Fibroblast of upper back skin (primary cell): ENCODE data around the gene TLE5.
"Not testable (repeated sequence)": the region's sequence is repeated elsewhere in the genome, so short reads cannot be mapped to it uniquely, and the experiment has no call there.

Experiments
- DNase-seq: peaks from one replicate; pipeline ENCODE4 v3.0.0-alpha.2; 2013

Gene TLE5

GRCh38 chr19:3096267-3096901, 34.1 kb upstream of the TLE5 start:
- no peak for DNase-seq

GRCh38 chr19:3095441-3096191, 33.3 kb upstream of the TLE5 start:
- DNase-seq = no peak

- DNase-seq = peak; percentile 18
These were observed 32.5 kb upstream of the TLE5 start for GRCh38 chr19:3094601-3095440.

GRCh38 chr19:3089299-3089855, 27.1 kb upstream of the TLE5 start:
- DNase-seq = not testable (repeated sequence)

DNA sequence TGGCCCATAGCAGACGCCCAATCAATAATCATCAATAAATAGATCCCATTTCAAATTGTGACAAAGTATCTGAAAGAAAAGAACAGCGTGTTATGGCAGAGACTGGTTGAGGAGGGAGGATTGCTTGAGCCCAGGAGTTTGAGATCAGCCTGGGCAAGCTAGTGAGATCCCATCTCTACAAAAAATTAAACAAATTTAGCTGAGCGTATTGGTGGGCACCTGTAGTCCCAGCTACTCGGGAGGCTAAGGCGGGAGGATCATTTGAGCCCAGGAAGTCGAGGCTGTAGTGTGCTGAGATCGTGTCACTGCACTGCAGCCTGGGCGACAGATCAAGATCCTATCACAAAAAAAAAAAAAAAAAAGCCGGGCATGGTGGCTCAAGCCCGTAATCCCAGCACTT, 25.5 kb upstream of the TLE5 start:
- no peak for DNase-seq

GRCh38 chr19:3084943-3085342, 22.6 kb upstream of the TLE5 start:
- no peak for DNase-seq

DNA sequence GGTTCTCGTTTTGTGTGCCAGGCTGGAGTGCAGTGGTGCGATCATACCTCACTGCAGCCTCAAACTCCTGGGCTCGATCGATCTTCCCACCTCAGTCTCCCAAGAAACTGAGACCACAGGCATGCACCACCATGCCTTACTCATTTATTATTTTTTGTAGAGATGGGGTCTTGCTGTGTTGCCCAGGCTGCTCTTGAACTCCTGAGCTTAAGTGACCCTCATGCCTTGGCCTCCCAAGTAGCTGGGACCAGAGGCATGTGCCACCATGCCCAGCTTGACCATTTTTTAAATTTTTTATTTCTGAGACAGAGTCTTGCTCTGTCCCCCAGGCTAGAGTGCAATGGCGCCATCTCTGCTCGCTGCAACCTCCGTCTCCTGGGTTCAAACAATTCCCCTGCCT, 21.7 kb upstream of the TLE5 start:
- no peak for DNase-seq

GRCh38 chr19:3082331-3082730, 20.0 kb upstream of the TLE5 start:
- no peak for DNase-seq

- DNase-seq = no peak
These were observed 18.0 kb upstream of the TLE5 start for GRCh38 chr19:3080286-3080685.

DNA sequence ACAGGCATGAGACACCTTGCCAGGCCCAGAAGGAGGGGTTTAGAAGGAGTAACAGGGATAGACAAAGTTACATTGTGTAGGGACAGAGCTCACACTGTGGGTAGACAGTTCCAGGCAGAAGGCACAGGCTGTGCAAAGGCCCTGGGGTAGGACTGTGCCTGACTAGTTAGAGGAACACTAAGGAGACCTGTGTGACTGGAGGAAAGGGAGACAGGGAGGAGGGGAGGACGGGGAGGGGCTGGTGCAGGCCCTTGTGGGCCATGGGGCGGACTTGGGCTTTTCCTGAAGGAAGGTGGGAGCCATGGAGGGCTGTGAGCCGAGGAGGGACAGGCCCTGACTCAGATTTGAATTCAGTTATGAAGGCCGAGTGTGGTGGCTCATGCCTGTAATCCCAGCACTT, 17.3 kb upstream of the TLE5 start:
- no peak for DNase-seq

DNA sequence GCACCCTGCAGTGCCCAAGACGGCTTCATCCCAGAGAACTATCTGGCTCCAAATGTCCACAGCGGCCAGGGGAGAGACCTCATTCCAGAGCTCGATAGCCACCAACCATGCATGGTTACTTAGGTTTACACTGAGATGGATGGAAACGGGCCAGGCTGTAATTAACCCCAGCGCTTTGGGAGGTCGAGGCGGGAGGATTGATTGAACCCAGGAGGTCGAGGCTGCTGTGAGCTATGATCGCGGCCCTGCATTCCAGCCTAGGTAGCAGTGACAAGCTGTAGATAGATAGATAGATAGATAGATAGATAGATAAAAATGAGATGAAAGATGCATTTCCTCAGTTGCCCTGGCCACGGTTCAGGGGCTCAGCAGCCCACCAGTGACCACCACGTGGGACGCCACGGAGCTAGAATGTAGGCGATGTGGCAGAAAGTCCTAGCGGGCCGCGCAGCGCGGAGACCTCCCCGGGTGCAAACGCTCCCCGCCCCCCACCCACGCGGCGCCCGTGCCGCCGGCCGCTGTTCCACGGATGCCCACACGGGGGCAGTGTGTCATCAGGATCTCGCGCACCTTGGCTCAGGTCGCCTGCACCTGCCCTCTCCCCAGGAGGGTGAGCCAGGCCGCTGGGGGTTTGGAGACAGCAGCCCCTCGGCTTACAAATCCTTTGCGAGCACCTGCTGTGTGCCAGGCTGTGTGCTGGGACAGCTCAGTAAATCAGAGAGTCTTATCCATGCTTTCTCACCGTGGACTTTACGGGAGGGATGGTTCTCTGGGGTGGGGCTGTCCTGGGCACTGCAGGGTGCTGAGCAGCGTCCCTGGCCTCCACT, 13.5 kb upstream of the TLE5 start:
- DNase-seq = no peak

DNA sequence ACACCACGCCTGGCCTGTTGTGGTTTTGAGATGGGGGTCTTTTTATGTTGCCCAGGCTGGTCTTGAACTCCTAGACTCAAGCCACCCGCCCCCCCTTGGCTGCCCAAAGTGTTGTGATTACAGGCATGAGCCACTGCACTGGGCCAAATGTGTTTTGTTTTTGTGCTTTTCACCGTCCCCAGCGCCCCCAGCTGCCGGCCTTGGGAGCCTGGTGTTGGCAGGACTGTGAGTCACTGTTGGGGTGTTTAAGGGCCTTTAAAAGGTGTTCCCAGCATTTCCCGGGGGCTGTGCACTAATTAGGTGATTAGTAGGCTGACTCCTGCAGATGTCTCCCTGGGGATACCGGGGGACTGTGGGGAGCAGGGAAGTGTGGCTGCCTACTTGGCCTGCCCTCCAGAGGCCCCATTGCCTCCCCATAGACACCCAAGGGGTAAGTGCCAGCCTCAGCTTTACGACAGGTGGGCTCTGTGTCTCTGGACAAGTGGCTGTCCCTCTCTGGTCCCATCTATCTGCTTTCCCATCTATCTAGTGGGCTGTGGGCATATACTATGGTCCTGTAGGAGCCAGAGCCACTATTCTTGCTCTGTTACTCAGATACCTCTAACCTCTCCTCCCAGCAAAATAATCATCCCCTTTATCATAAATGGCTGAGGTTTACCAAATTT, 11.8 kb upstream of the TLE5 start:
- no peak for DNase-seq

GRCh38 chr19:3073159-3073563, 10.9 kb upstream of the TLE5 start:
- DNase-seq = peak; percentile 40

GRCh38 chr19:3071768-3072167, 9.5 kb upstream of the TLE5 start:
- DNase-seq = no peak

GRCh38 chr19:3068071-3068470, 5.8 kb upstream of the TLE5 start:
- DNase-seq = no peak

DNA sequence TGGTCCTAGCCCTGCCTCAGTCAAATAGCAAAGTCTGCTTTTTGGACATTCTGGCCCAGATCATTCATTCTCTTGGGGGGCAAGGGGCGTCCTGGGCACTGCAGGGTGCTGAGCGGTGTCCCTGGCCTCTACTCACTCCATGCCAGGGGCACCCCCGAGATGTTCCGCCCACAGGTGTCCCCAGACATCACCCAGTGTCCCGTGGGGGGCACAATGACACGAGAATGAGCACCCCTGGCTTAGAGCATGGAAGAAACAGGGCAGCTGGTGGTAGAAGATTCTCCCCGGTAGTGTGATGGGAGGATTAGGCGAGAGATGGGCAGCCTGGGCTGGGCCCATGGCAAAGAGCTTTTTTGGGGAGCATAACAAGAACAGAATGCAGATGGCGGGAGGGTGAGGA, 5.3 kb upstream of the TLE5 start:
- DNase-seq = no peak

- no peak for DNase-seq
These were observed 4.3 kb upstream of the TLE5 start for GRCh38 chr19:3066482-3067049.

DNA sequence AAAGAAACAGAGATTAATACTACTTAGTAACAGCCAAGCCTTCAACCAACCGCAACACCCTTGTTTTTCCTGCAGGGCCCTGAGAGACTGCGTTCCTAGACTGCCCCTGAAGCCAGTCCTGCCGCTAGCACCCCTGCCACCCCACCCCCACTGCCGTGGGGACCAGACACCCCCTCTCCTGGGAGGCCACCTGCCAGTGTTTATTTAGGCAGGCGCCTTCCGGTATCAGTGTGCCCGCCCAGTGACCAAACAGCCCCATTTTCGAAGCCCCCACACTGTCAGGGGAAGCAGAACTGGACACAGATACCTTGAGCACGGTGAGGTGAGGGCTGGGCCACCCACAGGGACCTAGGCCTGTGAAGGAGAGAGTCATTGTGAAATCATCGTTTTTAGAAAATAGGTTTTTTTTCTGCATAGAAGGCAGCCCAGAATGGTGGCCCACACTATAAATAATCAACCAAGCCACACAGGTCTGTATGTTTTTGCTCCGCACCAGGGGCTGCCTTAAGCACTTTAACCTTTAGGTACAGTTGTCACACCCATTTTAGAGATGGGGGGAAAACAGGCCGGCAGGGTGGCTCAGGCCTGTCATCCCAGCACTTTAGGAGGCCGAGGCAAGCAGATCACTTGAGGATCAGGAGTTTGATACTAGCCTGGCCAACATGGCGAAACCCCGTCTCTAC, 3.5 kb upstream of the TLE5 start:
- no peak for DNase-seq

DNA sequence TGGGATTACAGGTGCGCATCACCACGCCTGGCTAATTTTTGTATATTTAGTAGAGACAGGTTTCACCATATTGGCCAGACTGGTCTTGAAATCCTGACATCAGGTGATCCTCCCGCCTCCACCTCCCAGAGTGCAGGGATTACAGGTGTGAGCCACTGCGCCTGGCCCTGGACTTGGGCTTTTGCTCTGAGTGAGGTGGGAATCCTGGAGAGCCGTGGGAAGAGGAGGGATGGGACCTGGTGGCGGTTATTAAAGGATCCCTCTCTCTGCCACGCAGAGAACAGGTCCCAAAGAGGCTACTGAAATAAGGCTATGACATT, 1.7 kb upstream of the TLE5 start:
- DNase-seq = no peak

GRCh38 chr19:3061182-3062161, 823 bp downstream of the TLE5 start:
- DNase-seq = peak; percentile 43
